A172 (cell line): ENCODE data around the gene TMEM123. TPM values are rescaled to one million over a fixed set of nuclear protein-coding genes. Genes with fewer than 3 reads are reported as not detected.

Experiments
- DNase-seq: peaks from one replicate; pipeline ENCODE4 v3.0.0-alpha.2; 2015; ENCODE audit warnings: low spot score
- total RNA-seq: library from RNA; depleted of rRNA; stranded (reverse); fragments of >200 nt; shearing (Covaris generic); gene quantifications from 2 replicates; pipeline ENCODE4 v1.2.3, GENCODE V29; 2014

TMEM123 gene
- total RNA-seq, 1 experiment from 2014 or later, result 123 TPM

GRCh38 chr11:102422817-102423712 lies 29.5 kb downstream of the TMEM123 start:
- DNase-seq, result no peak

- DNase-seq, result no peak
Observed at GRCh38 chr11:102421261-102421660, 31.3 kb downstream of the TMEM123 start.

GRCh38 chr11:102420547-102420946 lies 32.0 kb downstream of the TMEM123 start:
- DNase-seq, result no peak

- no peak for DNase-seq
Observed at GRCh38 chr11:102419181-102419580, 33.4 kb downstream of the TMEM123 start.

- no peak for DNase-seq
Observed at GRCh38 chr11:102416976-102417375, 35.6 kb downstream of the TMEM123 start.

- no peak for DNase-seq
Observed at GRCh38 chr11:102415304-102415916, 37.2 kb downstream of the TMEM123 start.

GRCh38 chr11:102414559-102414958 lies 38.0 kb downstream of the TMEM123 start:
- no peak for DNase-seq

GRCh38 chr11:102413497-102413896 lies 39.1 kb downstream of the TMEM123 start:
- DNase-seq, result no peak

- DNase-seq, result no peak
Observed at GRCh38 chr11:102411142-102411541, 41.4 kb downstream of the TMEM123 start.

GRCh38 chr11:102410382-102410784 lies 42.2 kb downstream of the TMEM123 start:
- peak; percentile 4 for DNase-seq

- DNase-seq, result no peak
Observed at GRCh38 chr11:102408339-102408738, 44.2 kb downstream of the TMEM123 start.

- no peak for DNase-seq
Observed at GRCh38 chr11:102407901-102408300, 44.7 kb downstream of the TMEM123 start.

GRCh38 chr11:102406099-102406498 lies 46.5 kb downstream of the TMEM123 start:
- DNase-seq, result no peak

GRCh38 chr11:102405501-102405900 lies 47.1 kb downstream of the TMEM123 start:
- no peak for DNase-seq

- DNase-seq, result no peak
Observed at GRCh38 chr11:102402548-102402947, 50.0 kb downstream of the TMEM123 start.

- no peak for DNase-seq
Observed at GRCh38 chr11:102401905-102402304, 50.7 kb downstream of the TMEM123 start.

GRCh38 chr11:102400603-102401002 lies 52.0 kb downstream of the TMEM123 start:
- no peak for DNase-seq

- DNase-seq, result no peak
Observed at GRCh38 chr11:102399189-102399588, 53.4 kb downstream of the TMEM123 start.

GRCh38 chr11:102398297-102398696 lies 54.3 kb downstream of the TMEM123 start:
- no peak for DNase-seq

GRCh38 chr11:102396708-102397563 lies 55.6 kb downstream of the TMEM123 start:
- no peak for DNase-seq

GRCh38 chr11:102395720-102396393 lies 56.7 kb downstream of the TMEM123 start:
- DNase-seq, result no peak
